DND-41 (cell line): ENCODE data around the gene RPS18.
"Not testable (repeated sequence)": the region's sequence is repeated elsewhere in the genome, so short reads cannot be mapped to it uniquely, and the experiment has no call there.

Experiments used
- ATAC-seq: fragments of 200-7000 bp; cut with Tn5 transposase; 3 replicates; pipeline ENCODE4 v1.9.1; 2021; ENCODE audit warnings: low read depth; ENCODE audit not compliant: insufficient read depth
- DNase-seq: peaks from one replicate; pipeline ENCODE4 v3.0.0-alpha.2; 2020
- H2AFZ ChIP-seq: 2 replicates; pipeline ENCODE4 v1.6.0; 2012; ENCODE audit warnings: low read depth, low read length
- H3K27ac ChIP-seq: 2 replicates; pipeline ENCODE4 v1.5.1; 2012; ENCODE audit warnings: low read length, inconsistent platforms
- H3K27me3 ChIP-seq: fragments of 200-600 bp; sonication (generic); 2 replicates; pipeline ENCODE4 v1.6.0; 2012; ENCODE audit warnings: low read length, mild to moderate bottlenecking, inconsistent platforms; ENCODE audit not compliant: insufficient read depth, poor library complexity
- H3K36me3 ChIP-seq: 2 replicates; pipeline ENCODE4 v1.5.1; 2012; ENCODE audit warnings: low read length, inconsistent platforms; ENCODE audit not compliant: insufficient read depth
- H3K4me1 ChIP-seq: 2 replicates; pipeline ENCODE4 v1.5.1; 2012; ENCODE audit warnings: mild to moderate bottlenecking, low read length; ENCODE audit not compliant: insufficient read depth
- H3K4me2 ChIP-seq: 2 replicates; pipeline ENCODE4 v1.6.0; 2012; ENCODE audit warnings: mild to moderate bottlenecking, moderate library complexity, low read length, inconsistent platforms; ENCODE audit not compliant: insufficient read depth
- H3K4me3 ChIP-seq, 2 experiments: fragments of 200-600 bp in 1 of 2; shearing (Covaris generic) in 1 of 2; 2 replicates each; pipeline ENCODE4 v1.5.1; 2012 to 2016; ENCODE audit warnings: inconsistent platforms in 2 of 2, low read length in 2 of 2, mild to moderate bottlenecking in 2 of 2, low read depth in 1 of 2, moderate library complexity in 1 of 2
- H3K79me2 ChIP-seq: 2 replicates; pipeline ENCODE4 v1.6.0; 2012; ENCODE audit warnings: low read length, inconsistent platforms; ENCODE audit not compliant: insufficient read depth
- H3K9ac ChIP-seq: 2 replicates; pipeline ENCODE4 v1.6.0; 2012; ENCODE audit warnings: low read depth, mild to moderate bottlenecking, inconsistent platforms, low read length, moderate library complexity
- H3K9me3 ChIP-seq: 2 replicates; pipeline ENCODE4 v1.5.1; 2012; ENCODE audit warnings: low read length, moderate library complexity, mild to moderate bottlenecking, inconsistent platforms; ENCODE audit not compliant: insufficient read depth, severe bottlenecking
- H4K20me1 ChIP-seq: 2 replicates; pipeline ENCODE4 v1.6.0; 2012; ENCODE audit warnings: low read length; ENCODE audit not compliant: insufficient read depth
- CTCF ChIP-seq: IDR thresholded peaks from 2 replicates; pipeline ENCODE4 v1.5.1; 2012; ENCODE audit warnings: borderline replicate concordance, low read length, moderate library complexity, mild to moderate bottlenecking; ENCODE audit not compliant: poor library complexity, severe bottlenecking; ENCODE audit errors: extremely low read depth
- EZH2 ChIP-seq: IDR thresholded peaks from 3 replicates; pipeline ENCODE4 v1.6.1; 2012; ENCODE audit warnings: borderline replicate concordance, low read depth, mild to moderate bottlenecking, moderate library complexity, low read length, inconsistent platforms; ENCODE audit not compliant: severe bottlenecking

RPS18 gene

GRCh38 chr6:33252759-33253158 is 19.1 kb upstream of the RPS18 start:
- no peak overlapping the region for H3K27ac ChIP-seq
- peaks cover 38% of the 10 kb centered on the region for H3K4me1 ChIP-seq
- H3K4me3 ChIP-seq: no peak overlapping the region
- peaks cover 14% of the 10 kb centered on the region for H3K79me2 ChIP-seq
- H3K9ac ChIP-seq: no peak overlapping the region
- ATAC-seq (no peak), DNase-seq (no peak)
- peaks cover 28% of the 10 kb centered on the region for H3K36me3 ChIP-seq
- H3K4me2 ChIP-seq: no peak overlapping the region
- TF ChIP-seq EZH2: no peak
- no peak for TF ChIP-seq CTCF
- no peaks in the 10 kb centered on the region for H3K9me3 ChIP-seq
- H3K27me3 ChIP-seq: no peaks in the 10 kb centered on the region
- H4K20me1 ChIP-seq: no peaks in the 10 kb centered on the region
- no peak overlapping the region for H2AFZ ChIP-seq

DNA sequence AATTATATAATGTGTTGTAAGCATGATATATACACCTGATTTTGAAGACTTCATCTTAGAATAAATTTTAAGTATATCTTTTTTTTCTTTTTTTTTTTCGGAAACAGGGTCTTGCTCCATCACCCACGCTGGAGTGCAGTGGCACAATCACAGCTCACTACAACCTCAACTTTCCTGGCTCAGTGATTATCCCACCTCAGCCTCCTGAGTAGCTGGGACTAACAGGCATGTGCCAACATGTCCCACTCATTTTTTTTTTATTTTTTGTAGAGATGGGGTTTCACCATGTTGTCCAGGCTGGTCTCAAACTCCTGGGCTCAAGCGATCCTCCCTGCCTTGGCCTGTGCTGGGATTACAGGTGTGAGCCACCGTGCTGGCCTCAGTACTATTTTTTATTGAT is 17.3 kb upstream of the RPS18 start:
- Histone ChIP-seq H3K9me3 (no peaks in the 10 kb centered on the region), H3K27me3 (no peaks in the 10 kb centered on the region), H2AFZ (no peak overlapping the region), H3K36me3 (peaks cover 37% of the 10 kb centered on the region), H3K27ac (no peak overlapping the region), H4K20me1 (no peaks in the 10 kb centered on the region), H3K79me2 (peaks cover 14% of the 10 kb centered on the region), H3K4me2 (no peak overlapping the region), H3K9ac (no peak overlapping the region), H3K4me3 (no peak overlapping the region), H3K4me1 (peaks cover 24% of the 10 kb centered on the region)
- TF ChIP-seq EZH2 (no peak), CTCF (no peak)
- DNase-seq: no peak
- no peak for ATAC-seq

- Histone ChIP-seq H3K27ac (no peak overlapping the region), H2AFZ (no peak overlapping the region), H3K4me1 (no peaks in the 10 kb centered on the region), H4K20me1 (no peaks in the 10 kb centered on the region), H3K27me3 (no peaks in the 10 kb centered on the region), H3K9ac (no peak overlapping the region), H3K9me3 (no peaks in the 10 kb centered on the region), H3K4me2 (no peak overlapping the region), H3K36me3 (peaks cover 55% of the 10 kb centered on the region), H3K79me2 (no peaks in the 10 kb centered on the region), H3K4me3 (no peak overlapping the region)
- DNase-seq: no peak
- ATAC-seq: no peak
- TF ChIP-seq CTCF (no peak), EZH2 (no peak)
These were observed 12.8 kb upstream of the RPS18 start for GRCh38 chr6:33259032-33259431.

GRCh38 chr6:33262490-33262889 is 9.4 kb upstream of the RPS18 start:
- not testable (repeated sequence) for H3K4me1 ChIP-seq, H3K9me3 ChIP-seq, ATAC-seq, H4K20me1 ChIP-seq, H3K79me2 ChIP-seq, H2AFZ ChIP-seq, H3K27me3 ChIP-seq, H3K9ac ChIP-seq, DNase-seq, H3K27ac ChIP-seq, H3K4me3 ChIP-seq, H3K4me2 ChIP-seq
- peaks cover 81% of the 10 kb centered on the region for H3K36me3 ChIP-seq
